ENCODE measurements around the gene NF1. TPM values are rescaled to one million over a fixed set of nuclear protein-coding genes. Genes with fewer than 3 reads are reported as not detected.
"Not testable (repeated sequence)": the region's sequence is repeated elsewhere in the genome, so short reads cannot be mapped to it uniquely, and the experiment has no call there.

NF1 gene
- total RNA-seq, 2 experiments from 2014 or later, result 22.6 to 25.5 TPM

DNA sequence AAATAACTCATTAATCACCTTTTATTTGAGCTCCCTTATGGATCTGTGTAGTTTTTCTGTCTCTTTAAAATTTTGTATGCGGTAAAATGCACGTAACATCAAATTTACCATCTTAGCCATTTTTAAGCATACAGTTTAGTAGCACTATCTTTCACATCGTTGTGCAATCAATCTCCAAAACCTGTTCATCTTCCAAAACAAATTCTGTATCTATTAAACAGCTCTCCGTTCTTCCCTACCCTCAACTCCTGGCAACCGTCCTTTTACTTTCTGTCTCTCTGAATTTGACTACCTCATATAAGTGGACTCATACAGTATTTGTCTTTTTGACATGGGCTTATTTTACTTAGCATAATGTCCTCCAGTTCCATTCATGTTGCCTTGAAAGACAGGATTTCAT, 100.5 kb downstream of the NF1 start:
- H3K9me3 Mint-ChIP-seq, result no peaks in the 10 kb centered on the region
- H3K4me1 Mint-ChIP-seq, result no peaks in the 10 kb centered on the region
- no peak overlapping the region for H3K4me3 Mint-ChIP-seq
- CTCF ChIA-PET, result no interaction called here
- H3K36me3 Mint-ChIP-seq (ENCODE audit: low read depth), result peaks cover 5% of the 10 kb centered on the region
- POLR2A ChIA-PET, result no interaction called here
- H3K27ac Mint-ChIP-seq, result no peak overlapping the region
- DNase-seq, result no peak
- H3K27me3 Mint-ChIP-seq, result no peaks in the 10 kb centered on the region

DNA sequence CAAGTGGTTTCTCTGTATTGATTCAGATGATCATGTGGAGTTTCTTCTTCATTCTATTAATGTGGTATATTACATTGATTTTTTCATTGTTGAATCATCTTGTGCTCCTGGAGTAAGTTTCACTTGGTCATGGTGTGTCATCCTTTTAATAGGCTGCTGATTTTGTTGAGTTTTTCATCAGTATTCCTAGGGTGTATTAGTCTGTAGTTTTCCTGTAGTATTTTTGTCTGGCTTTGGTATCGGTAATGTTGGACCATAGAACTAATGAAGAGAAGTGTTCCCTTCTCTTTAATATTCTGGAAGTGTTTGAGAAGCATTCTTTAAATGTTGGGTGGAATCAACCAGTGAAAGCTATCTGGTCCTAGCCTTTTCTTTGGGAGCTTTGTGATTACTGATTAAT, 103.2 kb downstream of the NF1 start:
- Mint-ChIP-seq H3K27ac (no peak overlapping the region), H3K36me3 (ENCODE audit: low read depth) (peaks cover 5% of the 10 kb centered on the region), H3K4me1 (no peaks in the 10 kb centered on the region), H3K4me3 (no peak overlapping the region), H3K9me3 (no peaks in the 10 kb centered on the region), H3K27me3 (no peaks in the 10 kb centered on the region)
- POLR2A ChIA-PET, result no interaction called here
- DNase-seq, result no peak
- CTCF ChIA-PET, result interaction anchor here (0.6 kb wide), 1 partner anchor 669 kb away, joined by 4 read pairs; no protein-coding TSS in a partner anchor

DNA sequence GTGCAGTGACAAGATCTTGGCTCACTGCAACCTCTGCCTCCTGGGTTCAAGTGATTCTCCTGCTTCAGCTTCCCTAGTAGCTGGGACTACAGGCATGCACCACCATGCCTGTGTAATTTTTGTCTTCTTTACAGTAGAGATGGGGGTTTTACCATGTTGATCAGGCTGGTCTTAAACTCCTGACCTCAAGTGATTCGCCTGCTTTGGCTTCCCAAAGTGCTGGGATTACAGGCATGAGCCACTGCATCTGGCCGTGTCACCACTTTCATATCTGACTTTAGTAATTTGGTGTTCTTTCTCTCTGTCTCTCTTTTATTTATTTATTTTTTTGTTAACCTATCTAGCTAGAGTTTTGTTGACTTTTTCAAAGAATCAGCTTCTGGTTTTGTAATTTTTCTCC, 103.9 kb downstream of the NF1 start:
- DNase-seq; H3K27me3 Mint-ChIP-seq; H3K36me3 Mint-ChIP-seq (ENCODE audit: low read depth); H3K9me3 Mint-ChIP-seq; H3K27ac Mint-ChIP-seq; CTCF ChIA-PET; POLR2A ChIA-PET; H3K4me3 Mint-ChIP-seq; H3K4me1 Mint-ChIP-seq: not testable (repeated sequence)

DNA sequence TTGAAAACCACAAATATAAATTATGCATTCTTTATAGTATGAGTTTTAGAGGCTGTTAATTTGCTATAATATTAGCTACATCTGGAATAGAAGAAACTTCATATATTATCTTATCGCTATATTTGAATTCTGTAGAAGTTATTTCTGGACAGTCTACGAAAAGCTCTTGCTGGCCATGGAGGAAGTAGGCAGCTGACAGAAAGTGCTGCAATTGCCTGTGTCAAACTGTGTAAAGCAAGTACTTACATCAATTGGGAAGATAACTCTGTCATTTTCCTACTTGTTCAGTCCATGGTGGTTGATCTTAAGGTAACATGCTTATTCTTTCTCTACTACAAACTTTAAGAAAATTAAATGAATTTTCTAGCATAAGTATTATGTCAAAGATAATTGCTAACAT, 105.5 kb downstream of the NF1 start:
- Mint-ChIP-seq H3K4me3 (no peak overlapping the region), H3K36me3 (ENCODE audit: low read depth) (peaks cover 5% of the 10 kb centered on the region), H3K27me3 (no peaks in the 10 kb centered on the region), H3K4me1 (no peaks in the 10 kb centered on the region), H3K27ac (no peak overlapping the region), H3K9me3 (no peaks in the 10 kb centered on the region)
- POLR2A ChIA-PET, result no interaction called here
- CTCF ChIA-PET, result no interaction called here
- no peak for DNase-seq

DNA sequence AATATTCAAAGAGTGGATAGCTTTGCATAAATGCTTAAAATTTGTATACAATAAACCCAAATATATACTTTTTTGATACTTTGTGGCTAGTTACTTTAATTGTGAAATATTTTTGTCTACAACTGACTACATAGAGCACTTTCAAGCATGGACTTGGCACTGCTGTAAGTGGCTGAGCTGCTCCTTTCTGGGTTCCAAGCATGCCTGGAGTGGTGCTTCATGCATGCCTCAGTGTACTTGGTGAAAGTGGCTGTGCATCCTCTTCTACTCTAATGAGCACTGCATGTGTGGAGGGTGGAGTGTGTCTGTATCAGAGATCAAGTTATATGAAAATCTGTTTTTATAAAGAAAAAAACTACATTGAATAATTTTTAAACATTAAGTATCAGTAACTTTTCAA, 108.2 kb downstream of the NF1 start:
- Mint-ChIP-seq H3K27me3 (no peaks in the 10 kb centered on the region), H3K36me3 (ENCODE audit: low read depth) (peaks cover 2% of the 10 kb centered on the region), H3K4me3 (no peak overlapping the region), H3K9me3 (no peaks in the 10 kb centered on the region), H3K27ac (no peak overlapping the region), H3K4me1 (no peaks in the 10 kb centered on the region)
- ChIA-PET POLR2A (no interaction called here), CTCF (no interaction called here)
- DNase-seq, result no peak

DNA sequence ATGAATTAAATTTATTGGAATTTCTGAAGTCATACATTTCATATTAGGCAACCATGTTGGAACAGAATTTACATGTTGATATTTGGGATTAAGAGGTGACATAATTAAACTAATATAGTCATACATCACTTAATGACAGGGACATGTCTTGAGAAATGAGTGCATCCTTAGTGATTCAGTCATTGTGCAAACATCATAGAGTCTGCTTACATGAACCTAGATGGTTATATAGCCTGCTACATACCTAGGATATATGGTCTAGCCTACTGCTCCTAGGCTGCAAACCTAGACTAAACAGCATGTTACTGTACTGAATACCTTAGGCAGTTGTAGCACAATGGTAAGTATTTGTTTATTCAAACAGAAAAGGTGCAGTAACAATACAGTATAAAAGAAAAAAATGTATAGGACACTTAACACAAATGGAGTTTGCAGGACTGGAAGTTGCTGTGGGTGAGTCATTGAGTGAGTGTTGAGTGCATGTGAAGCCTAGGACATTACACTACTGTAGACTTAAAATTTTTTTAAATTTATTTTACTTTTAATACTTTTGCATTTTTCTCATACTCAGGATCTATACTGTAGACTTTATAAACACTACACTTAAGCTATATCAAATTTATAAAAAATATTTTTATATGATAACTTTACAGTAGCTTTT, 116.7 kb downstream of the NF1 start:
- Mint-ChIP-seq H3K4me1 (no peaks in the 10 kb centered on the region), H3K27me3 (no peaks in the 10 kb centered on the region), H3K36me3 (ENCODE audit: low read depth) (no peaks in the 10 kb centered on the region), H3K27ac (no peak overlapping the region), H3K9me3 (no peaks in the 10 kb centered on the region), H3K4me3 (no peak overlapping the region)
- ChIA-PET CTCF (no interaction called here), POLR2A (no interaction called here)
- DNase-seq, result no peak

DNA sequence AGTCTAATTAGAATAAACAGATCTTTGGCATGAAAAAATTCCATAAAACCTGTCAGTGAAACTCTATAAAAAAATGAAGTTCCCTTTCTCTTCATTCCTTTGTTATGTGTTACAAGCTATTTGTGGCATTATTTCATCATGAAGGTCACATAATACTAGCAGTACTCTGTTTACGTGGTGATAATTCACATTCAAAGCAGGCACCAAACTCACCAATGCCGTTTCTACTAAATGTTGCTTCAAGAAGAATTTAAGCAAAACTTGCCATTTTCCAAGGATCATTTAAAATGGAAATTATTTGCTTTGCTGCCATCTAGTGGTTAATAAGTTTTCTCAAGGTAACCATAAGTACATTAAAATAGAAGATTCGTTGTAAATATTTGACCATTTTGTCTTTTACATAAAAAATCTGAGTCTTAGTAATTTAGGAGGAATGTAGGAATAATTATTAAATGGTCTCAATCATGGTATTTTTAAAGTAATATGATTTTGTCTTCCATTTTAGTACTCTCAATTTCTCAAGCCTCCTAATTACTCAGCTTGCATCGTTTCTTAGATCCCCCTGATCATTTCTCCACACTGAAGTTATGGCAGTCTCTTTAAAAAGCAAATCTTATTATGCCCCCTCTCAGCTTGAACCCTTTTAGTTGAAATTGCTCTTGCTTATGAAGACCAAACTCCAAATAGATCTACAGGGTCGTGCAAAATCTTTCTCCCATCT, 121.4 kb downstream of the NF1 start:
- Mint-ChIP-seq H3K27ac (no peak overlapping the region), H3K9me3 (no peaks in the 10 kb centered on the region), H3K4me1 (no peaks in the 10 kb centered on the region), H3K27me3 (no peaks in the 10 kb centered on the region), H3K4me3 (no peak overlapping the region), H3K36me3 (ENCODE audit: low read depth) (no peaks in the 10 kb centered on the region)
- CTCF ChIA-PET, result interaction anchor here (0.6 to 4.5 kb wide), 16 partner anchors 8 to 322 kb away, joined by 3 to 14 read pairs (median 4); partner anchors contain the start of gene RNF135
- POLR2A ChIA-PET, result interaction anchor here (0.7 kb wide), 1 partner anchor 310 kb away, joined by 3 read pairs; no protein-coding TSS in a partner anchor
- DNase-seq, result no peak

DNA sequence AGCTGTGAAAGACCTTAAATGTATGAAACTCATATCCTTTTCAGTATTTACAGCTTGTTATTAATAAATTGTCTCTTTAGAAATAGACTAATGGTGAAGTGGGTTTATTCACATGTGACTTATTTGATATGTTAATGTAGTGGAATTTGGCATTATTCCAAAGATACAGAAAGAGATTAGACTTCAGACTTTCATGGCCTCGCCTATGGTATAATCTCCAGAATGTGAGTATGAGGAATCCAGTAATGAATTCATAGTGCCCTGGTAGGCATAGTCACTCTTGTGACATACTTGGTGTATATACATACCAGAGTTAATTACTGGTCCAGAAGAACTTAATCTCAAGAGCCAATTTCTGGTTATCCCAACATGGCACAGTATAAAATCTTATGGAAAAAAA, 129.6 kb downstream of the NF1 start:
- POLR2A ChIA-PET, result no interaction called here
- Mint-ChIP-seq H3K4me3 (no peak overlapping the region), H3K27ac (no peak overlapping the region), H3K36me3 (ENCODE audit: low read depth) (peaks cover 2% of the 10 kb centered on the region), H3K9me3 (no peaks in the 10 kb centered on the region), H3K4me1 (peaks cover 10% of the 10 kb centered on the region), H3K27me3 (no peaks in the 10 kb centered on the region)
- CTCF ChIA-PET, result no interaction called here
- no peak for DNase-seq

DNA sequence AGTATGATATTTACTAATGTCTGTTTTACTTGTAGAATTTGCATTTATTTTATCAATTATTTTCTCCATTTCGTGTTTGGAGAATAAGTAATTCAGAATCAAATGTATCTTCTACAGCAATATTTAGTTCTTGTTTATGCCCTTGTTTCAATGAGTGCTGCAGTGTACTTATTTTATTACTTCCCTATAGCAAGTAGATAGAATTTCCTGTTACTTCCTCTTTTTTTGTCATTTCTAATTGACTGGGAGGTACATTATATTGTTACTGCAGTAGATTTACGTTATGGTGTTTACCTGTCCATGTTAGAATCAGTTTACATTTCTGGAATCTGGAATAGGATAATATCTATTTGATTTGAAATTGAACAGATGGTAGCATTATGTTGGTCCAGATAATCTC, 131.1 kb downstream of the NF1 start:
- Mint-ChIP-seq H3K27me3 (no peaks in the 10 kb centered on the region), H3K27ac (no peak overlapping the region), H3K36me3 (ENCODE audit: low read depth) (peaks cover 8% of the 10 kb centered on the region), H3K9me3 (no peaks in the 10 kb centered on the region), H3K4me3 (no peak overlapping the region), H3K4me1 (peaks cover 10% of the 10 kb centered on the region)
- ChIA-PET POLR2A (no interaction called here), CTCF (no interaction called here)
- DNase-seq, result no peak

DNA sequence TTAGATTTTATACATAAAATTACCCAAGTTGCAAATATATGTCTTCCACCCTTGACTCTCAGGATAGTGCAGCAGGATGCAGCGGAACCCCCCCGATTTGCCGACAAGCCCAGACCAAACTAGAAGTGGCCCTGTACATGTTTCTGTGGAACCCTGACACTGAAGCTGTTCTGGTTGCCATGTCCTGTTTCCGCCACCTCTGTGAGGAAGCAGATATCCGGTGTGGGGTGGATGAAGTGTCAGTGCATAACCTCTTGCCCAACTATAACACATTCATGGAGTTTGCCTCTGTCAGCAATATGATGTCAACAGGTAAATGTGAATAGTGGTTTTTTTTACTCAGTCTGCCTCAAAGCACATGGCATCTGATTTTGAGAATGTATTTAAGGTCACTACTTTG, 131.6 kb downstream of the NF1 start:
- ChIA-PET CTCF (interaction anchor here (1.2 to 1.5 kb wide), 2 partner anchors 10 to 11 kb away, joined by 3 to 9 read pairs; no protein-coding TSS in a partner anchor), POLR2A (interaction anchor here (1.0 kb wide), 1 partner anchor 15 kb away, joined by 3 read pairs; no protein-coding TSS in a partner anchor)
- H3K27me3 Mint-ChIP-seq, result no peaks in the 10 kb centered on the region
- H3K27ac Mint-ChIP-seq, result no peak overlapping the region
- no peak overlapping the region for H3K4me3 Mint-ChIP-seq
- H3K36me3 Mint-ChIP-seq (ENCODE audit: low read depth), result peaks cover 8% of the 10 kb centered on the region
- no peaks in the 10 kb centered on the region for H3K9me3 Mint-ChIP-seq
- H3K4me1 Mint-ChIP-seq, result peaks cover 10% of the 10 kb centered on the region
- peak; percentile 22 for DNase-seq

DNA sequence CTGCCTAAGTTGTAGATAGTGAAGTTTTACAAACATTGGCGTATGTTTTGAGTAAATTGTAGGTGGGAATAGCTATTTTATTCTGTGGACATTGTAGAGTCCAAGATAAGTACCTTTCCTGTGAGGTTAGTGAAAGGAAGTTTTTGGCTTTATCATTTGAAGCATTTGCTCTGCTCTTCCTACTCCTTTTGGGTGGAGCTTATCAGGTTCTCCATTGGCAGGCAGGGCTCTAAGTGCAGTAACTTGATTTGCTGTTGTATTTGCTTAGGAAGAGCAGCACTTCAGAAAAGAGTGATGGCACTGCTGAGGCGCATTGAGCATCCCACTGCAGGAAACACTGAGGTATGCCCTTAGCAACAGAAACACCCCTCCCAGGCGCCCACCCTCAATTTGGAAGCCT, 132.2 kb downstream of the NF1 start:
- no peaks in the 10 kb centered on the region for H3K9me3 Mint-ChIP-seq
- H3K4me1 Mint-ChIP-seq, result peaks cover 10% of the 10 kb centered on the region

DNA sequence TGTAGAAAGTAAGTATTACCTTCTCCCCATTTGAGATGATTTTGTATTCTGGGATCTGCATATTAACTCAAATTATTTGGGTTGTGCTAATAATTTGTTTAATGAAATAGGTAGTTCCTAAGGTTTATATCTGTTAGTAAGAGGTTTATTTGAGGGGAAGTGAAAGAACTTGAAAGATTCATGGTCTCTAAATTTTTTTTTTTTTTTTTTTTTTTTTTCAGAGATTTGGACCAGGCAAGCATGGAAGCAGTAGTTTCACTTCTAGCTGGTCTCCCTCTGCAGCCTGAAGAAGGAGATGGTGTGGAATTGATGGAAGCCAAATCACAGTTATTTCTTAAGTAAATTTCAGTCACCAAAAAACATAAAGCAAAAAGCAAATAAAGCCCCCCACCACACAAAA, 137.1 kb downstream of the NF1 start:
- Mint-ChIP-seq H3K4me1 (no peaks in the 10 kb centered on the region), H3K27ac (no peak overlapping the region)

More for the DNA sequence above, 132.2 kb downstream of the NF1 start:
- POLR2A ChIA-PET, result interaction anchor here (1.0 kb wide), 1 partner anchor 15 kb away, joined by 3 read pairs; no protein-coding TSS in a partner anchor
- CTCF ChIA-PET, result interaction anchor here (1.2 to 1.5 kb wide), 2 partner anchors 10 to 12 kb away, joined by 3 to 9 read pairs; no protein-coding TSS in a partner anchor
- no peak for DNase-seq
- Mint-ChIP-seq H3K27ac (no peak overlapping the region), H3K36me3 (ENCODE audit: low read depth) (peaks cover 8% of the 10 kb centered on the region), H3K27me3 (no peaks in the 10 kb centered on the region), H3K4me3 (no peak overlapping the region)

DNA sequence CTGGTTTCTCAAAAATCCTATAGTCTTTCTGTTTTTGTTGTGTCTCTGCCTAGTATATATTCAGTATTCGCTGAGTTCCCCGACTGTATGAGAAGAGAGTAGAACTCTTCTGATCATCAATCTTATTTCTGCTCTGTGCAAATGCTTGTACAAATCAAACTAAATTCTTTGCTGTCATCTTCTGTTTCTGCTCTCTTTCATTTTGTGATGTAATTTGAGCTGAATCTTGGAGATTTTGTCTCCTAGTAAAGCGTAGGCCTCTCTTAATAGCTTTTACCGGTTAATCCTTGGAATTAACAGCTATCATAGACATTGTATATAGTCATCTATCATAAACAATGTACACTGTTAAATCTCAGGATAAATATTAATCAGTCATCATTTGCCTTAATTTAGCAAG, 140.3 kb downstream of the NF1 start:
- no peak overlapping the region for H3K27ac Mint-ChIP-seq
- no peaks in the 10 kb centered on the region for H3K4me1 Mint-ChIP-seq
- H3K4me3 Mint-ChIP-seq, result no peak overlapping the region
- H3K36me3 Mint-ChIP-seq (ENCODE audit: low read depth), result peaks cover 18% of the 10 kb centered on the region
- no peak for DNase-seq
- CTCF ChIA-PET, result no interaction called here
- H3K27me3 Mint-ChIP-seq, result no peaks in the 10 kb centered on the region
- no peaks in the 10 kb centered on the region for H3K9me3 Mint-ChIP-seq
- POLR2A ChIA-PET, result interaction anchor here (1.6 kb wide), 1 partner anchor 14 kb away, joined by 3 read pairs; no protein-coding TSS in a partner anchor

More for the DNA sequence above, 137.1 kb downstream of the NF1 start:
- H3K27me3 Mint-ChIP-seq, result no peaks in the 10 kb centered on the region
- no peaks in the 10 kb centered on the region for H3K9me3 Mint-ChIP-seq
- no peak for DNase-seq
- H3K4me3 Mint-ChIP-seq, result no peak overlapping the region
- ChIA-PET CTCF (no interaction called here), POLR2A (no interaction called here)
- H3K36me3 Mint-ChIP-seq (ENCODE audit: low read depth), result peaks cover 18% of the 10 kb centered on the region
